GM12873 (cell line): ENCODE results near the gene MMP20.

Experiments
- CTCF ChIP-seq: IDR thresholded peaks from 2 replicates; pipeline ENCODE4 v1.5.1; 2012; ENCODE audit warnings: low read depth, mild to moderate bottlenecking, moderate library complexity, low read length, control low read depth; ENCODE audit not compliant: insufficient read depth; ENCODE audit errors: missing control alignments

MMP20 gene

GRCh38 chr11:102603576-102603975, 21.6 kb downstream of the MMP20 start:
- TF ChIP-seq CTCF: no peak

GRCh38 chr11:102603091-102603490, 22.0 kb downstream of the MMP20 start:
- TF ChIP-seq CTCF: no peak

- no peak for TF ChIP-seq CTCF
These were observed 24.5 kb downstream of the MMP20 start for GRCh38 chr11:102600666-102601065.

- no peak for TF ChIP-seq CTCF
These were observed 25.4 kb downstream of the MMP20 start for GRCh38 chr11:102599642-102600261.

- TF ChIP-seq CTCF: no peak
These were observed 26.9 kb downstream of the MMP20 start for GRCh38 chr11:102598272-102598671.

- TF ChIP-seq CTCF: no peak
These were observed 28.6 kb downstream of the MMP20 start for GRCh38 chr11:102596578-102596977.

GRCh38 chr11:102592634-102593581, 32.2 kb downstream of the MMP20 start:
- peak; percentile 75 for TF ChIP-seq CTCF
